DMS53 treated with DMSO at 0.1 percent for 48 hours (cell line): ENCODE data around the gene PPP5C.
"Not testable (repeated sequence)": the region's sequence is repeated elsewhere in the genome, so short reads cannot be mapped to it uniquely, and the experiment has no call there.

Experiments
- DNase-seq: peaks from one replicate; lab custom pipeline; 2025; ENCODE audit not compliant: unreplicated experiment; lab: John Stamatoyannopoulos, UW

PPP5C gene

GRCh38 chr19:46346821-46347571 is at the start of gene PPP5C:
Gene PPP5C (plus strand): TSS chr19:46347087. CDS start chr19:46347097, 10 bp downstream.
- peak; percentile 90 for DNase-seq

GRCh38 chr19:46297700-46298478 is 49.0 kb upstream of the PPP5C start:
- DNase-seq = no peak

GRCh38 chr19:46298479-46299003 is 48.3 kb upstream of the PPP5C start:
- no peak for DNase-seq

- peak; percentile 22 for DNase-seq
These were observed 47.8 kb upstream of the PPP5C start for GRCh38 chr19:46299004-46299509.

GRCh38 chr19:46299695-46300094 is 47.2 kb upstream of the PPP5C start:
- no peak for DNase-seq

- no peak for DNase-seq
These were observed 43.6 kb upstream of the PPP5C start for GRCh38 chr19:46303322-46303690.

- DNase-seq = no peak
These were observed 43.0 kb upstream of the PPP5C start for GRCh38 chr19:46303691-46304397.

- DNase-seq = no peak
These were observed 40.4 kb upstream of the PPP5C start for GRCh38 chr19:46306501-46306900.

GRCh38 chr19:46308510-46308909 is 38.4 kb upstream of the PPP5C start:
- DNase-seq = no peak

GRCh38 chr19:46309056-46309455 is 37.8 kb upstream of the PPP5C start:
- DNase-seq = no peak

GRCh38 chr19:46311444-46311843 is 35.4 kb upstream of the PPP5C start:
- DNase-seq = no peak

- DNase-seq = not testable (repeated sequence)
These were observed 33.1 kb upstream of the PPP5C start for GRCh38 chr19:46313540-46314469.

- no peak for DNase-seq
These were observed 29.5 kb upstream of the PPP5C start for GRCh38 chr19:46317339-46317738.

GRCh38 chr19:46319613-46320012 is 27.3 kb upstream of the PPP5C start:
- DNase-seq = no peak

- no peak for DNase-seq
These were observed 26.3 kb upstream of the PPP5C start for GRCh38 chr19:46320559-46320958.

GRCh38 chr19:46321653-46322052 is 25.2 kb upstream of the PPP5C start:
- DNase-seq = no peak

- DNase-seq = not testable (repeated sequence)
These were observed 23.7 kb upstream of the PPP5C start for GRCh38 chr19:46323227-46323626.

GRCh38 chr19:46324277-46324676 is 22.6 kb upstream of the PPP5C start:
- DNase-seq = no peak

GRCh38 chr19:46326608-46327007 is 20.3 kb upstream of the PPP5C start:
- no peak for DNase-seq

- DNase-seq = no peak
These were observed 18.8 kb upstream of the PPP5C start for GRCh38 chr19:46328079-46328478.
